Ishikawa (cell line): ENCODE measurements around the gene NBEAL2.

ENCODE experiments used
- CREB1 ChIP-seq: IDR thresholded peaks from 2 replicates; pipeline ENCODE4 v1.6.1; 2012; ENCODE audit warnings: low read depth
- EP300 ChIP-seq: IDR thresholded peaks from 2 replicates; pipeline ENCODE4 v1.6.1; 2012; ENCODE audit warnings: borderline replicate concordance
- RAD21 ChIP-seq: IDR thresholded peaks from 2 replicates; pipeline ENCODE4 v1.6.1; 2012; ENCODE audit warnings: low read depth
- TAF1 ChIP-seq: IDR thresholded peaks from 2 replicates; pipeline ENCODE4 v1.6.1; 2012; ENCODE audit warnings: low read depth, mild to moderate bottlenecking
- YY1 ChIP-seq: IDR thresholded peaks from 2 replicates; pipeline ENCODE4 v1.6.1; 2012; ENCODE audit warnings: low read depth
- ZBTB7A ChIP-seq: IDR thresholded peaks from 2 replicates; pipeline ENCODE4 v1.6.1; 2012; ENCODE audit warnings: low read depth
- TF ChIP-seq, protein P1 (sequence below): IDR thresholded peaks from 2 replicates; pipeline ENCODE4 v1.6.1; 2012
- TF ChIP-seq, protein P2 (sequence below): IDR thresholded peaks from 2 replicates; pipeline ENCODE4 v1.6.1; 2012; ENCODE audit warnings: low read depth, mild to moderate bottlenecking

DNA sequence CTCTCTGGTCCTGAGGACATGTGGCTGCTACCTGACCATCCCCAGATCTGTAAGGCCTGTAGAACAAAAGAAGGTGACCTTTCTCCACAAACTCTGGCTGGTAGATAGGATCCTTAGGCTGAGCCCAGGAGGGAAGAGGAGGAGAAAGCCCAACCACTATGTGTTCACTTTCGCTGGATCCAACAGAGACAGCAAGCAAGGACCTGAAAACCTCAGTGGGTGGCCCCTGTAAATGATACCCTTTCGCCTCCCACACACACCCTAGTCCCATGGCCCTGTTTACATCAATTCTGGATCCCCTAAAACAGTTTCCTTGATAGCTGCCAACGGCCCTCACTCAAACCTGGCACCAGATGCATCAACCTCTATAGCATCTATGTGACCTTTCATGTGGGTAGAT lies 25.3 kb upstream of the NBEAL2 start:
- TF ChIP-seq EP300 (no peak), ZBTB7A (no peak), TAF1 (no peak), RAD21 (no peak), YY1 (no peak), CREB1 (no peak)
- TF ChIP-seq, protein P1, sequence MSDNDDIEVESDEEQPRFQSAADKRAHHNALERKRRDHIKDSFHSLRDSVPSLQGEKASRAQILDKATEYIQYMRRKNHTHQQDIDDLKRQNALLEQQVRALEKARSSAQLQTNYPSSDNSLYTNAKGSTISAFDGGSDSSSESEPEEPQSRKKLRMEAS, result no peak
- TF ChIP-seq, protein P2, sequence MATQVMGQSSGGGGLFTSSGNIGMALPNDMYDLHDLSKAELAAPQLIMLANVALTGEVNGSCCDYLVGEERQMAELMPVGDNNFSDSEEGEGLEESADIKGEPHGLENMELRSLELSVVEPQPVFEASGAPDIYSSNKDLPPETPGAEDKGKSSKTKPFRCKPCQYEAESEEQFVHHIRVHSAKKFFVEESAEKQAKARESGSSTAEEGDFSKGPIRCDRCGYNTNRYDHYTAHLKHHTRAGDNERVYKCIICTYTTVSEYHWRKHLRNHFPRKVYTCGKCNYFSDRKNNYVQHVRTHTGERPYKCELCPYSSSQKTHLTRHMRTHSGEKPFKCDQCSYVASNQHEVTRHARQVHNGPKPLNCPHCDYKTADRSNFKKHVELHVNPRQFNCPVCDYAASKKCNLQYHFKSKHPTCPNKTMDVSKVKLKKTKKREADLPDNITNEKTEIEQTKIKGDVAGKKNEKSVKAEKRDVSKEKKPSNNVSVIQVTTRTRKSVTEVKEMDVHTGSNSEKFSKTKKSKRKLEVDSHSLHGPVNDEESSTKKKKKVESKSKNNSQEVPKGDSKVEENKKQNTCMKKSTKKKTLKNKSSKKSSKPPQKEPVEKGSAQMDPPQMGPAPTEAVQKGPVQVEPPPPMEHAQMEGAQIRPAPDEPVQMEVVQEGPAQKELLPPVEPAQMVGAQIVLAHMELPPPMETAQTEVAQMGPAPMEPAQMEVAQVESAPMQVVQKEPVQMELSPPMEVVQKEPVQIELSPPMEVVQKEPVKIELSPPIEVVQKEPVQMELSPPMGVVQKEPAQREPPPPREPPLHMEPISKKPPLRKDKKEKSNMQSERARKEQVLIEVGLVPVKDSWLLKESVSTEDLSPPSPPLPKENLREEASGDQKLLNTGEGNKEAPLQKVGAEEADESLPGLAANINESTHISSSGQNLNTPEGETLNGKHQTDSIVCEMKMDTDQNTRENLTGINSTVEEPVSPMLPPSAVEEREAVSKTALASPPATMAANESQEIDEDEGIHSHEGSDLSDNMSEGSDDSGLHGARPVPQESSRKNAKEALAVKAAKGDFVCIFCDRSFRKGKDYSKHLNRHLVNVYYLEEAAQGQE, result no peak
